HepG2 (cell line): Measurements from ENCODE around the gene NCR3LG1. TPM values are rescaled to one million over a fixed set of nuclear protein-coding genes. Genes with fewer than 3 reads are reported as not detected.

ENCODE experiments used
- ATAC-seq: fragments of 200-7000 bp; cut with Tn5 transposase; 3 replicates; pipeline ENCODE4 v1.9.1; 2020; ENCODE audit warnings: mild to moderate bottlenecking, moderate library complexity
- BruUV-seq: library from RNA; stranded (reverse); fragments of 400-500 nt; replicated peaks from 2 replicates; lab custom pipeline; 2021; lab: Mats Ljungman, UMichigan
- CTCF ChIA-PET: fragments of 300-600 bp; formaldehyde crosslinking; extraction: SDS; loops from one replicate; lab custom pipeline; 2021; ENCODE audit warnings: low total read pairs, inconsistent platforms, low intra/inter-chr PET ratio; lab: Yijun Ruan, JAX
- POLR2A ChIA-PET: fragments of 350-600 bp; sonication (Branson Sonifier 250); formaldehyde crosslinking; loops from one replicate; lab custom pipeline; 2020; ENCODE audit warnings: antibody characterized with exemption, inconsistent platforms; lab: Yijun Ruan, JAX
- DNase-seq: peaks from one replicate; pipeline ENCODE4 v3.0.0-alpha.2; 2015; ENCODE audit warnings: low spot score
- FAIRE-seq: peaks from 3 replicates; lab custom pipeline; 2011; peaks lifted over from hg19 to GRCh38; lab: Jason Lieb, UNC
- H2AFZ ChIP-seq: one replicate; pipeline ENCODE4 v1.6.1; 2011; ENCODE audit warnings: low read length, inconsistent platforms
- H3K27ac ChIP-seq: fragments of 300-600 bp; 3 replicates; pipeline ENCODE4 v1.8.0; 2011; ENCODE audit warnings: mixed run types, mild to moderate bottlenecking, mixed read lengths, low read length, inconsistent platforms; ENCODE audit not compliant: insufficient read depth; ENCODE audit errors: extremely low read length
- H3K27me3 ChIP-seq, 2 experiments: fragments of 200-600 bp in 1 of 2; 2 replicates in 1 of 2; 3 replicates in 1 of 2; pipeline versions ENCODE4 v1.6.0 to v1.8.0; 2011; ENCODE audit warnings: low read length in 2 of 2, mild to moderate bottlenecking in 2 of 2, moderate library complexity in 2 of 2, inconsistent platforms in 1 of 2; ENCODE audit not compliant: insufficient read depth in 2 of 2, control insufficient read depth in 1 of 2
- H3K36me3 ChIP-seq, 2 experiments: fragments of 200-600 bp in 1 of 2; replicated peaks in 1 of 2; 2 replicates in 1 of 2; 3 replicates in 1 of 2; pipeline versions ENCODE4 v1.5.1 to v1.8.0; 2011; ENCODE audit warnings: low read length in 2 of 2, inconsistent platforms in 1 of 2; ENCODE audit not compliant: insufficient read depth in 2 of 2, control insufficient read depth in 1 of 2
- H3K4me1 ChIP-seq: 2 replicates; pipeline ENCODE4 v1.5.1; 2012; ENCODE audit warnings: low read length, inconsistent platforms; ENCODE audit not compliant: insufficient read depth
- H3K4me2 ChIP-seq: 2 replicates; pipeline ENCODE4 v1.6.0; 2011; ENCODE audit warnings: low read depth, low read length, inconsistent platforms
- H3K4me3 ChIP-seq, 3 experiments: fragments of 200-600 bp in 1 of 3; sonication (generic), shearing (Covaris generic) in 1 of 3; replicated peaks in 1 of 3; 2 replicates each; pipeline ENCODE4 v1.5.1; 2011 to 2016; ENCODE audit warnings: low read length in 3 of 3, inconsistent platforms in 2 of 3, low read depth in 2 of 3, mild to moderate bottlenecking in 2 of 3, control low read depth in 1 of 3, mixed read lengths in 1 of 3; ENCODE audit not compliant: insufficient read depth in 1 of 3
- H3K79me2 ChIP-seq: one replicate; pipeline ENCODE4 v1.6.1; 2011; ENCODE audit warnings: low read length, inconsistent platforms; ENCODE audit not compliant: insufficient read depth
- H3K9ac ChIP-seq: 2 replicates; pipeline ENCODE4 v1.6.0; 2011; ENCODE audit warnings: mild to moderate bottlenecking, low read depth, low read length, inconsistent platforms; ENCODE audit not compliant: insufficient read depth
- H3K9me3 ChIP-seq: 2 replicates; pipeline ENCODE4 v1.5.1; 2012; ENCODE audit warnings: mild to moderate bottlenecking, low read length
- H4K20me1 ChIP-seq: 2 replicates; pipeline ENCODE4 v1.6.0; 2011; ENCODE audit warnings: inconsistent platforms, mild to moderate bottlenecking, low read length, moderate library complexity; ENCODE audit not compliant: insufficient read depth
- CBX1 ChIP-seq: IDR thresholded peaks from one replicate; pipeline ENCODE4 v1.6.1; 2016; ENCODE audit warnings: antibody characterized with exemption, low read depth
- CEBPZ ChIP-seq: IDR thresholded peaks from 2 replicates; pipeline ENCODE4 v1.6.1; 2012; ENCODE audit warnings: low read length, improper control_type of control experiment
- IRF9 ChIP-seq: sonication (generic); formaldehyde crosslinking; IDR thresholded peaks from 2 replicates; pipeline ENCODE4 v1.8.0; 2022; ENCODE audit warnings: missing genetic modification reagents, mild to moderate bottlenecking, borderline replicate concordance
- JARID2 ChIP-seq: sonication (generic); formaldehyde crosslinking; IDR thresholded peaks from 2 replicates; pipeline ENCODE4 v1.8.1; 2023; ENCODE audit warnings: missing genetic modification reagents, inconsistent platforms; ENCODE audit not compliant: insufficient replicate concordance
- PHF5A ChIP-seq: IDR thresholded peaks from one replicate; pipeline ENCODE4 v1.6.1; 2018; ENCODE audit warnings: low read depth, missing genetic modification reagents; ENCODE audit not compliant: unreplicated experiment
- RNF2 ChIP-seq: fragments of 450-650 bp; conservative IDR thresholded peaks from 2 replicates; pipeline ENCODE4 v1.6.1; 2016; ENCODE audit warnings: low read depth
- SP5 ChIP-seq: IDR thresholded peaks from 2 replicates; pipeline ENCODE4 v1.6.1; 2016; ENCODE audit warnings: low read depth, borderline replicate concordance
- TOPORS ChIP-seq: sonication (generic); formaldehyde crosslinking; IDR thresholded peaks from 2 replicates; pipeline ENCODE4 v1.8.0; 2023; ENCODE audit warnings: mild to moderate bottlenecking, missing genetic modification reagents
- ZBTB7A ChIP-seq: sonication (generic); formaldehyde crosslinking; IDR thresholded peaks from 2 replicates; pipeline ENCODE4 v1.8.0; 2022; ENCODE audit warnings: mild to moderate bottlenecking, missing genetic modification reagents
- ZFP36 ChIP-seq: fragments of 150-350 bp; IDR thresholded peaks from 2 replicates; pipeline ENCODE4 v1.6.1; 2018; ENCODE audit warnings: borderline replicate concordance, low read length, low read depth; ENCODE audit not compliant: partially characterized antibody
- ZFY ChIP-seq: sonication (generic); formaldehyde crosslinking; IDR thresholded peaks from 2 replicates; pipeline ENCODE4 v1.4.0; 2020; ENCODE audit warnings: missing genetic modification reagents
- ZNF280B ChIP-seq: sonication (generic); formaldehyde crosslinking; IDR thresholded peaks from 2 replicates; pipeline ENCODE4 v1.5.0; 2020; ENCODE audit warnings: missing genetic modification reagents, mild to moderate bottlenecking, borderline replicate concordance
- ZNF292 ChIP-seq: sonication (generic); formaldehyde crosslinking; IDR thresholded peaks from 2 replicates; pipeline ENCODE4 v1.8.1; 2022; ENCODE audit warnings: mild to moderate bottlenecking, low read depth, missing genetic modification reagents, borderline replicate concordance
- ZNF446 ChIP-seq: sonication (generic); formaldehyde crosslinking; IDR thresholded peaks from 2 replicates; pipeline ENCODE4 v1.5.0; 2020; ENCODE audit warnings: mild to moderate bottlenecking, missing genetic modification reagents
- ZNF780A ChIP-seq: sonication (generic); formaldehyde crosslinking; IDR thresholded peaks from 2 replicates; pipeline ENCODE4 v1.8.0; 2022; ENCODE audit warnings: mild to moderate bottlenecking, missing genetic modification reagents, moderate library complexity
- WGBS: methylation state at CpG from one replicate; pipeline ENCODE4 v1.1.6; 2017; ENCODE audit warnings: low lambda C conversion rate; 5-methylcytosine and 5-hydroxymethylcytosine counted together
- in situ Hi-C: cut with HindIII; loops from 2 replicates; pipeline ENCODE4 v1.10.0; 2017; ENCODE audit warnings: low pct_unique_long_range_greater_than_20kb; ENCODE audit not compliant: extremely low pct_ligation_motif_present
- intact Hi-C: fragments of 100-400 bp; cut with micrococcal nuclease; formaldehyde crosslinking; loops from one replicate; pipeline ENCODE4 v1.10.0; 2022; ENCODE audit not compliant: unreplicated experiment
- polyA plus RNA-seq, 8 experiments: library from polyadenylated mRNA; depleted of rRNA in 3 of 8; stranded (reverse) in 7 of 8; unstranded in 1 of 8; fragments of >200 nt; fragmentation: Illumina TruSeq in 4 of 8; extraction: Trizol in 4 of 8; gene quantifications; 2 replicates each; pipeline versions ENCODE4 v1.2.1 to v1.2.3, GENCODE V29; 2011 to 2016; ENCODE audit warnings: low read depth in 4 of 8, missing spikeins in 1 of 8, mixed read lengths in 1 of 8; ENCODE audit not compliant: insufficient read depth in 1 of 8
- total RNA-seq, 5 experiments: library from RNA; depleted of rRNA; stranded (reverse); fragments of >200 nt; fragmentation: Illumina TruSeq; extraction: Trizol; gene quantifications; 2 replicates each; pipeline ENCODE4 v1.2.3, GENCODE V29; 2016; ENCODE audit warnings: low read depth in 1 of 5

The NCR3LG1 gene
- total and polyA plus RNA-seq, 2 of the 13 experiments (the other 11 are each of a cell fraction or from before 2014, with no cell fraction given) = 16.1 to 25.1 TPM

DNA sequence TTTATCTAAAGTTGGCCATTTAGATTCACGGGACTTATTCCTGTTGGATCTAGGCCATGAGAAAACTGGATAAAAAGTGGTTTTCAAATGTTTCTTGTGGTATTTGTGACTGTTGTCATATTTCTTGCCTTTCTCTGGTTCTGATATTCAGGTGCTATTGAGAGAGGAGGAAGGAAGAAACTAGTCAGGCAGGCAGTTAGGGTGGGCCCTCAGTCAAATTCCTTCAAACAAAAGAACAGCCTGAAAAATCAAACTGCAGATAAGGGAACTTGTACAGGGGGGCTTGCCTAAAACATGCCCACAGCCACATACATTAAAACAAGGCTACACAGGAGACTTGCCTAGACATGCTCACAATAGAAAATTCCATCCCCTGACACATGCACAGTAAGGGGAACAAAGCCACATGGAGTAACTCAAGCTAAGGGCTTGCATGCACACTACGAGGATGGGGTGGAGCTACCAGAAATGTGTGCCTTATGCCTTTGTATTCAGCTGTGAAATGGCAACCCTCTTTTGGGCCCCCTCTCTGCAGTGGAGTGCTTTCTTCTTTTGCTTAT lies 18.2 kb downstream of the NCR3LG1 start:
- BruUV-seq = no TSS peak
- no peaks in the 10 kb centered on the region for H4K20me1 ChIP-seq

DNA sequence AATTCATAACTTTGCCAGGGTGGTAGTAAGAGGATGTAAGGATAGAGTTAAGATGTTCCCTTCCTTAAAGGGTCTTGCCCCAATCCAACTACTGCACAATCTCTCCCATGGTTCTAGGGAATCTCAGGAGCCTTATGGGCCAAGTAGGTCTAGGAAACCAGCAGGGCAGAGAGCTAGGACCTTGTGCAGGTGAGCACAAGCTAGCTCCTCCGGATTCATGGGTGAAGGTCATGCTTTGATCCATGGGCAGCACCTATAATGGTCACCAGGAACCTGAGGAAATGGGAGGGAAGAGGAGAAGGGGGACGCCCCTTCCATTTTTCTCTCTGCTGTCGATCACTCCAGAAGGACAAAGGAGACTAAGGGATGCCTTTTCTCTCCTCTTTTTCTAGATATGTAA lies 20.0 kb downstream of the NCR3LG1 start:
- Histone ChIP-seq H4K20me1 (no peaks in the 10 kb centered on the region), H3K27me3 (no peaks in the 10 kb centered on the region), H3K4me1 (no peaks in the 10 kb centered on the region), H3K9ac (no peak overlapping the region), H3K27ac (no peak overlapping the region), H3K79me2 (no peaks in the 10 kb centered on the region), H3K36me3 (peaks cover 58 to 94% of the 10 kb centered on the region in 2 experiments), H3K4me3 (no peak overlapping the region), H2AFZ (no peak overlapping the region), H3K4me2 (no peak overlapping the region), H3K9me3 (peaks cover 54% of the 10 kb centered on the region)
- WGBS = 100% methylated on average over 3 of the region's 3 CpGs
- CTCF ChIA-PET = no interaction called here
- in situ Hi-C loops (no loop called here), intact Hi-C loops (no loop called here)
- ATAC-seq = no peak
- FAIRE-seq = no peak
- BruUV-seq = no TSS peak
- POLR2A ChIA-PET = no interaction called here
- DNase-seq = no peak
- peak; percentile 56 for TF ChIP-seq CBX1
- TF ChIP-seq RNF2 = no peak
- TF ChIP-seq CEBPZ = peak; percentile 18; the same call in 1 of the 2 replicates
- TF ChIP-seq ZNF446 (CRISPR knock-in tag) = no peak
- TF ChIP-seq ZNF280B (CRISPR knock-in tag) = peak; percentile 69; the same call in 1 of the 2 replicates
- no peak for TF ChIP-seq ZNF292 (CRISPR knock-in tag)
- TF ChIP-seq ZFY (CRISPR knock-in tag) = no peak
- TF ChIP-seq IRF9 = no peak
- TF ChIP-seq ZBTB7A (CRISPR knock-in tag) = no peak
- TF ChIP-seq TOPORS (CRISPR knock-in tag) = peak; percentile 41; the same call in 1 of the 2 replicates
- no peak for TF ChIP-seq JARID2 (CRISPR knock-in tag)

More for the DNA sequence above, 18.2 kb downstream of the NCR3LG1 start:
- ChIA-PET POLR2A (no interaction called here), CTCF (no interaction called here)
- Histone ChIP-seq H3K4me1 (no peaks in the 10 kb centered on the region), H3K9ac (no peak overlapping the region), H3K27ac (no peak overlapping the region), H3K27me3 (no peaks in the 10 kb centered on the region), H3K4me2 (no peak overlapping the region), H3K9me3 (peaks cover 54% of the 10 kb centered on the region), H2AFZ (no peak overlapping the region), H3K79me2 (peaks cover 5% of the 10 kb centered on the region), H3K36me3 (peaks cover 60 to 99% of the 10 kb centered on the region in 2 experiments), H3K4me3 (no peak overlapping the region)
- intact Hi-C loops (no loop called here), in situ Hi-C loops (no loop called here)
- FAIRE-seq (no peak), DNase-seq (no peak), ATAC-seq (no peak)
- WGBS = 100% methylated on average over 2 of the region's 2 CpGs
- TF ChIP-seq SP5 (CRISPR knock-in tag) (no peak), ZNF780A (CRISPR knock-in tag) (peak; percentile 97), ZFP36 (peak; percentile 92), PHF5A (no peak)
